GM23248 (cell line): ENCODE data around the gene CHI3L2. TPM values are rescaled to one million over a fixed set of nuclear protein-coding genes. Genes with fewer than 3 reads are reported as not detected.

Source experiments
- DNase-seq: peaks from one replicate; pipeline ENCODE4 v3.0.0-alpha.2; 2015
- H2AFZ ChIP-seq: fragments of 200-600 bp; sonication (generic); 2 replicates; pipeline ENCODE4 v1.6.1; 2016; ENCODE audit warnings: antibody characterized with exemption
- H3F3A ChIP-seq: fragments of 200-600 bp; sonication (generic); 2 replicates; pipeline ENCODE4 v1.6.1; 2016; ENCODE audit warnings: mild to moderate bottlenecking, antibody characterized with exemption, mixed run types; ENCODE audit not compliant: insufficient read depth
- H3K27ac ChIP-seq: fragments of 200-600 bp; sonication (generic); 2 replicates; pipeline ENCODE4 v1.5.1; 2016; ENCODE audit warnings: mild to moderate bottlenecking
- H3K27me3 ChIP-seq: fragments of 200-600 bp; sonication (generic); replicated peaks from 2 replicates; pipeline ENCODE4 v1.6.1; 2016; ENCODE audit warnings: mild to moderate bottlenecking; ENCODE audit not compliant: insufficient read depth
- H3K36me3 ChIP-seq: fragments of 200-600 bp; sonication (generic); 2 replicates; pipeline ENCODE4 v1.6.1; 2016; ENCODE audit warnings: low read depth, mild to moderate bottlenecking
- H3K4me1 ChIP-seq: fragments of 200-600 bp; sonication (generic); 2 replicates; pipeline ENCODE4 v1.6.1; 2016; ENCODE audit warnings: mild to moderate bottlenecking; ENCODE audit not compliant: insufficient read depth
- H3K4me2 ChIP-seq: fragments of 200-600 bp; sonication (generic); one replicate; pipeline ENCODE4 v1.6.1; 2016; ENCODE audit warnings: mild to moderate bottlenecking; ENCODE audit not compliant: unreplicated experiment
- H3K4me3 ChIP-seq: fragments of 200-600 bp; sonication (generic); 2 replicates; pipeline ENCODE4 v1.5.1; 2016; ENCODE audit warnings: mild to moderate bottlenecking
- H3K79me2 ChIP-seq: fragments of 200-600 bp; sonication (generic); 2 replicates; pipeline ENCODE4 v1.6.1; 2016; ENCODE audit warnings: mild to moderate bottlenecking; ENCODE audit not compliant: insufficient read depth
- H3K9ac ChIP-seq: fragments of 200-600 bp; sonication (generic); 2 replicates; pipeline ENCODE4 v1.6.1; 2016; ENCODE audit warnings: mild to moderate bottlenecking
- H3K9me2 ChIP-seq: fragments of 200-600 bp; sonication (generic); 2 replicates; pipeline ENCODE4 v1.6.1; 2016; ENCODE audit warnings: mixed run types, mild to moderate bottlenecking, moderate library complexity; ENCODE audit not compliant: insufficient read depth
- H3K9me3 ChIP-seq: fragments of 200-600 bp; sonication (generic); one replicate; pipeline ENCODE4 v1.6.1; 2017; ENCODE audit warnings: low read depth
- H4K20me1 ChIP-seq: fragments of 200-600 bp; sonication (generic); 2 replicates; pipeline ENCODE4 v1.6.0; 2016; ENCODE audit not compliant: insufficient read depth
- EZH2 ChIP-seq: fragments of 200-600 bp; sonication (generic); IDR thresholded peaks from 2 replicates; pipeline ENCODE4 v1.6.1; 2018; ENCODE audit warnings: antibody characterized with exemption, mild to moderate bottlenecking; ENCODE audit not compliant: insufficient read depth, poor library complexity, severe bottlenecking
- EZH2phosphoT487 ChIP-seq: fragments of 200-600 bp; sonication (generic); IDR thresholded peaks from 2 replicates; pipeline ENCODE4 v1.6.1; 2018; ENCODE audit warnings: antibody characterized with exemption, moderate library complexity, mild to moderate bottlenecking, low read depth; ENCODE audit not compliant: insufficient read depth
- WGBS, 2 experiments: methylation state at CpG; one replicate each; pipeline ENCODE4 v1.1.6; 2015 to 2017; ENCODE audit warnings: low lambda C conversion rate in 2 of 2, low coverage in 1 of 2; ENCODE audit errors: missing lambda C conversion rate in 2 of 2; 5-methylcytosine and 5-hydroxymethylcytosine counted together
- in situ Hi-C: fragments of 300-500 bp; cut with MboI; formaldehyde crosslinking; loops from 2 replicates; pipeline ENCODE4 v1.15.0; 2020
- polyA plus RNA-seq: library from polyadenylated mRNA; unstranded; fragments of >200 nt; fragmentation: Nextera tagmentation; extraction: Ambion mirVana; gene quantifications from 2 replicates; pipeline ENCODE4 v1.2.1, GENCODE V29; 2016
- total RNA-seq: library from RNA; depleted of rRNA; stranded (reverse); fragments of >200 nt; shearing (Covaris generic); gene quantifications from 2 replicates; pipeline ENCODE4 v1.2.3, GENCODE V29; 2014

The CHI3L2 gene
- total and polyA plus RNA-seq, 2 experiments from 2014 or later, result 0.55 TPM; not detected in 1

GRCh38 chr1:111200802-111201161 is 26.7 kb upstream of the CHI3L2 start:
- no peak overlapping the region for H3K27ac ChIP-seq
- no peak for DNase-seq
- in situ Hi-C loops, result loop anchor here (25.0 kb wide), 1 partner anchor 562 kb away; the partner anchor contains the start of gene DDX20

GRCh38 chr1:111201275-111202090 is 26.0 kb upstream of the CHI3L2 start:
- no peak for DNase-seq
- Histone ChIP-seq H3K27me3 (no peaks in the 10 kb centered on the region), H2AFZ (no peak overlapping the region), H3K4me3 (no peak overlapping the region), H3K9ac (no peak overlapping the region), H3K79me2 (no peaks in the 10 kb centered on the region), H3K9me3 (no peaks in the 10 kb centered on the region), H3K36me3 (no peaks in the 10 kb centered on the region), H4K20me1 (no peaks in the 10 kb centered on the region), H3K27ac (no peak overlapping the region), H3K4me2 (no peak overlapping the region), H3K4me1 (0 out of 2 replicates have a peak, but pooled peaks cover 3% of the 10 kb centered on the region), H3F3A (peaks cover 7% of the 10 kb centered on the region), H3K9me2 (no peaks in the 10 kb centered on the region)
- no peak for TF ChIP-seq EZH2
- no peak for TF ChIP-seq EZH2phosphoT487
- 74 to 82% methylated on average over 5 of the region's 5 CpGs for WGBS, 2 experiments
- in situ Hi-C loops, result loop anchor here (25.0 kb wide), 1 partner anchor 561 kb away; the partner anchor contains the start of gene DDX20

More at GRCh38 chr1:111200802-111201161, 26.7 kb upstream of the CHI3L2 start:
- no peaks in the 10 kb centered on the region for H4K20me1 ChIP-seq
- no peak overlapping the region for H3K4me2 ChIP-seq
- peaks cover 4% of the 10 kb centered on the region for H3F3A ChIP-seq
- H2AFZ ChIP-seq, result no peak overlapping the region
- WGBS, 2 experiments, result 47 to 63% methylated on average over 3 of the region's 3 CpGs
- H3K4me1 ChIP-seq, result 0 out of 2 replicates have a peak, but pooled peaks cover 3% of the 10 kb centered on the region
- no peaks in the 10 kb centered on the region for H3K9me2 ChIP-seq
- H3K79me2 ChIP-seq, result no peaks in the 10 kb centered on the region
- no peaks in the 10 kb centered on the region for H3K36me3 ChIP-seq
- no peaks in the 10 kb centered on the region for H3K27me3 ChIP-seq
- H3K4me3 ChIP-seq, result no peak overlapping the region
- H3K9ac ChIP-seq, result no peak overlapping the region
- no peak for TF ChIP-seq EZH2
- no peak for TF ChIP-seq EZH2phosphoT487
- H3K9me3 ChIP-seq, result no peaks in the 10 kb centered on the region

- no peak overlapping the region for H3K4me3 ChIP-seq
- TF ChIP-seq EZH2 (no peak), EZH2phosphoT487 (no peak)
- H3K79me2 ChIP-seq, result no peaks in the 10 kb centered on the region
- 0 out of 2 replicates have a peak, but pooled peaks cover 3% of the 10 kb centered on the region for H3K4me1 ChIP-seq
- no peaks in the 10 kb centered on the region for H3K9me2 ChIP-seq
- no peaks in the 10 kb centered on the region for H4K20me1 ChIP-seq
- no peak overlapping the region for H3K4me2 ChIP-seq
- no peaks in the 10 kb centered on the region for H3K36me3 ChIP-seq
- no peak overlapping the region for H3K27ac ChIP-seq
- no peak for DNase-seq
- H2AFZ ChIP-seq, result no peak overlapping the region
- H3K9me3 ChIP-seq, result no peaks in the 10 kb centered on the region
- in situ Hi-C loops, result loop anchor here (25.0 kb wide), 1 partner anchor 560 kb away; the partner anchor contains the start of gene DDX20
- WGBS, 2 experiments, result 96 to 100% methylated on average over 1 of the region's 1 CpG
- H3K9ac ChIP-seq, result no peak overlapping the region
- H3K27me3 ChIP-seq, result no peaks in the 10 kb centered on the region
- H3F3A ChIP-seq, result peaks cover 7% of the 10 kb centered on the region
These were observed 25.2 kb upstream of the CHI3L2 start for GRCh38 chr1:111202366-111202706.

- peak overlapping the region; percentile 79 for H3K4me3 ChIP-seq
- WGBS, 2 experiments, result 86 to 89% methylated on average over 4 of the region's 4 CpGs
- in situ Hi-C loops, result loop anchor here (25.0 kb wide), 1 partner anchor 559 kb away; the partner anchor contains the start of gene DDX20
These were observed 24.5 kb upstream of the CHI3L2 start for GRCh38 chr1:111202707-111203623.

More at GRCh38 chr1:111202707-111203623, 24.5 kb upstream of the CHI3L2 start:
- Histone ChIP-seq H3F3A (peaks cover 7% of the 10 kb centered on the region), H3K27me3 (no peaks in the 10 kb centered on the region), H3K9me2 (no peaks in the 10 kb centered on the region), H3K79me2 (no peaks in the 10 kb centered on the region), H3K27ac (no peak overlapping the region), H3K4me2 (peak overlapping the region; percentile 79), H4K20me1 (no peaks in the 10 kb centered on the region), H3K9me3 (no peaks in the 10 kb centered on the region), H3K36me3 (no peaks in the 10 kb centered on the region), H2AFZ (peak overlapping the region; percentile 84), H3K4me1 (0 out of 2 replicates have a peak, but pooled peaks cover 3% of the 10 kb centered on the region), H3K9ac (no peak overlapping the region)
- DNase-seq, result no peak
- TF ChIP-seq EZH2phosphoT487 (no peak), EZH2 (no peak)
